IMR-90 (cell line): ENCODE measurements around the gene GPT2. TPM values are rescaled to one million over a fixed set of nuclear protein-coding genes. Genes with fewer than 3 reads are reported as not detected.

Experiments used
- ATAC-seq: fragments of 200-7000 bp; cut with Tn5 transposase; 2 replicates; pipeline ENCODE4 v1.9.1; 2020; ENCODE audit warnings: low read depth, mild to moderate bottlenecking, moderate library complexity
- BruUV-seq: library from RNA; stranded (reverse); fragments of 400-500 nt; replicated peaks from 2 replicates; lab custom pipeline; 2021; lab: Mats Ljungman, UMichigan
- CTCF ChIA-PET: fragments of 300-600 bp; formaldehyde crosslinking; extraction: SDS; loops from one replicate; lab custom pipeline; 2021; ENCODE audit warnings: antibody characterized with exemption; lab: Yijun Ruan, JAX
- POLR2A ChIA-PET: fragments of 300-600 bp; sonication (Branson Sonifier 250); formaldehyde crosslinking; loops from one replicate; lab custom pipeline; 2022; ENCODE audit warnings: antibody characterized with exemption; ENCODE audit not compliant: unreplicated experiment; lab: Charles Lee
- DNase-seq: peaks from one replicate; pipeline ENCODE4 v3.0.0; 2013
- H2AFZ ChIP-seq: replicated peaks from 2 replicates; pipeline ENCODE3; 2013; ENCODE audit warnings: low read length, mild to moderate bottlenecking; ENCODE audit not compliant: poor library complexity
- H2AK5ac ChIP-seq: 2 replicates; pipeline ENCODE4 v1.6.1; 2013; ENCODE audit warnings: low read depth, low read length, inconsistent platforms
- H2AK9ac ChIP-seq: replicated peaks from 2 replicates; pipeline ENCODE3; 2013; ENCODE audit warnings: mild to moderate bottlenecking, low read depth, low read length, moderate library complexity; ENCODE audit not compliant: poor library complexity
- H2BK120ac ChIP-seq: 2 replicates; pipeline ENCODE4 v1.6.1; 2013; ENCODE audit warnings: low read depth, low read length, inconsistent platforms
- H2BK15ac ChIP-seq: 3 replicates; pipeline ENCODE4 v1.6.1; 2013; ENCODE audit warnings: low read depth, low read length, inconsistent platforms
- H2BK20ac ChIP-seq: 2 replicates; pipeline ENCODE4 v1.6.1; 2013; ENCODE audit warnings: low read depth, mild to moderate bottlenecking, inconsistent platforms, low read length, moderate library complexity
- H2BK5ac ChIP-seq: 2 replicates; pipeline ENCODE4 v1.6.1; 2013; ENCODE audit warnings: mild to moderate bottlenecking, low read depth, low read length, inconsistent platforms; ENCODE audit not compliant: poor library complexity, severe bottlenecking
- H3K14ac ChIP-seq: replicated peaks from 2 replicates; pipeline ENCODE4 v1.6.1; 2013; ENCODE audit warnings: low read depth, low read length, inconsistent platforms
- H3K18ac ChIP-seq: 2 replicates; pipeline ENCODE4 v1.6.1; 2013; ENCODE audit warnings: low read depth, low read length, control low read depth
- H3K23ac ChIP-seq: 2 replicates; pipeline ENCODE4 v1.6.1; 2013; ENCODE audit warnings: low read depth, low read length, inconsistent platforms
- H3K27ac ChIP-seq: 2 replicates; pipeline ENCODE4 v1.5.1; 2013; ENCODE audit warnings: mild to moderate bottlenecking, control low read depth, low read length; ENCODE audit not compliant: insufficient read depth
- H3K27me3 ChIP-seq: 2 replicates; pipeline ENCODE4 v1.6.1; 2013; ENCODE audit warnings: low read length; ENCODE audit not compliant: control insufficient read depth, insufficient read depth
- H3K36me3 ChIP-seq: 2 replicates; pipeline ENCODE4 v1.6.1; 2013; ENCODE audit warnings: low read length, mixed read lengths; ENCODE audit not compliant: control insufficient read depth, insufficient read depth
- H3K4ac ChIP-seq: 2 replicates; pipeline ENCODE4 v1.6.1; 2013; ENCODE audit warnings: low read depth, low read length, inconsistent platforms
- H3K4me1 ChIP-seq: 2 replicates; pipeline ENCODE4 v1.6.1; 2013; ENCODE audit warnings: low read length, mixed read lengths; ENCODE audit not compliant: control insufficient read depth, insufficient read depth
- H3K4me2 ChIP-seq: 2 replicates; pipeline ENCODE4 v1.6.1; 2013; ENCODE audit warnings: low read depth, mild to moderate bottlenecking, control low read depth, low read length, moderate library complexity
- H3K4me3 ChIP-seq: 2 replicates; pipeline ENCODE4 v1.5.1; 2013; ENCODE audit warnings: low read depth, mild to moderate bottlenecking, control low read depth, low read length, moderate library complexity; ENCODE audit not compliant: insufficient read depth
- H3K56ac ChIP-seq: 2 replicates; pipeline ENCODE4 v1.6.1; 2013; ENCODE audit warnings: low read length, inconsistent platforms; ENCODE audit not compliant: insufficient read depth; ENCODE audit errors: extremely low read depth
- H3K79me1 ChIP-seq, 2 experiments: 2 replicates each; pipeline ENCODE4 v1.6.1; 2013; ENCODE audit warnings: low read length in 2 of 2, inconsistent platforms in 1 of 2, low read depth in 1 of 2
- H3K9ac ChIP-seq: 2 replicates; pipeline ENCODE4 v1.6.1; 2013; ENCODE audit warnings: low read depth, low read length, control low read depth
- H3K9me1 ChIP-seq: 2 replicates; pipeline ENCODE4 v1.6.1; 2013; ENCODE audit warnings: low read length, inconsistent platforms; ENCODE audit not compliant: insufficient read depth
- H3K9me3 ChIP-seq: 2 replicates; pipeline ENCODE4 v1.6.1; 2013; ENCODE audit warnings: low read length; ENCODE audit not compliant: control insufficient read depth, insufficient read depth
- H4K20me1 ChIP-seq: 2 replicates; pipeline ENCODE4 v1.6.1; 2013; ENCODE audit warnings: low read length, inconsistent platforms; ENCODE audit not compliant: insufficient read depth
- H4K5ac ChIP-seq: 2 replicates; pipeline ENCODE4 v1.6.1; 2013; ENCODE audit warnings: mild to moderate bottlenecking, low read depth, low read length, control low read depth
- H4K8ac ChIP-seq, 2 experiments: 2 replicates each; pipeline ENCODE4 v1.6.1; 2013; ENCODE audit warnings: low read depth in 2 of 2, low read length in 2 of 2, control low read depth in 1 of 2, inconsistent platforms in 1 of 2
- H4K91ac ChIP-seq: 2 replicates; pipeline ENCODE4 v1.6.1; 2013; ENCODE audit warnings: low read depth, low read length, inconsistent platforms; ENCODE audit not compliant: insufficient read depth
- CEBPB ChIP-seq: IDR thresholded peaks from 2 replicates; pipeline ENCODE4 v1.6.1; 2012; ENCODE audit warnings: low read depth, low read length, improper control_type of control experiment
- FOS ChIP-seq: fragments of 150-350 bp; IDR thresholded peaks from 2 replicates; pipeline ENCODE4 v1.6.1; 2016; ENCODE audit warnings: low read depth, low read length
- MAFK ChIP-seq: IDR thresholded peaks from 2 replicates; pipeline ENCODE4 v1.6.1; 2012; ENCODE audit warnings: low read depth, low read length, improper control_type of control experiment
- RAD21 ChIP-seq: IDR thresholded peaks from 2 replicates; pipeline ENCODE4 v1.6.1; 2012; ENCODE audit warnings: low read length, improper control_type of control experiment
- RFX5 ChIP-seq: IDR thresholded peaks from 2 replicates; pipeline ENCODE4 v1.8.0; 2012; ENCODE audit warnings: low read depth, mild to moderate bottlenecking, low read length, moderate library complexity
- SMC3 ChIP-seq: fragments of 150-350 bp; IDR thresholded peaks from 2 replicates; pipeline ENCODE4 v1.6.1; 2016; ENCODE audit warnings: low read depth, mild to moderate bottlenecking, antibody characterized with exemption, low read length, moderate library complexity
- WGBS, 2 experiments: methylation state at CpG; one replicate each; pipeline versions ENCODE4 v1.1.5 to v1.1.7; 2013; ENCODE audit warnings: missing lambda C conversion rate in 2 of 2; ENCODE audit not compliant: insufficient read length in 1 of 2; ENCODE audit errors: extremely low coverage in 2 of 2; 5-methylcytosine and 5-hydroxymethylcytosine counted together
- dilution Hi-C: fragments of 300-500 bp; cut with HindIII; formaldehyde crosslinking; loops from one replicate; pipeline ENCODE4 v1.14.3; 2018; ENCODE audit warnings: low sequenced_read_pairs; ENCODE audit not compliant: unreplicated experiment
- in situ Hi-C: fragments of 300-500 bp; cut with MboI; formaldehyde crosslinking; loops from 3 replicates; pipeline ENCODE4 v1.14.3; 2019; ENCODE audit warnings: low sequenced_read_pairs, inconsistent platforms, mixed read lengths
- intact Hi-C: fragments of 100-400 bp; cut with micrococcal nuclease; formaldehyde crosslinking; loops from 2 replicates; pipeline ENCODE4 v1.10.0; 2022
- polyA plus RNA-seq, 3 experiments: library from polyadenylated mRNA; depleted of rRNA; stranded (reverse); fragments of >200 nt; gene quantifications; 2 replicates each; pipeline ENCODE4 v1.2.3, GENCODE V29; 2012; ENCODE audit warnings: low replicate concordance in 1 of 3
- total RNA-seq: library from RNA; depleted of rRNA; stranded (reverse); fragments of >200 nt; gene quantifications from 2 replicates; pipeline ENCODE4 v1.2.3, GENCODE V29; 2012
- TF ChIP-seq, protein P1 (sequence below): fragments of 150-350 bp; IDR thresholded peaks from 2 replicates; pipeline ENCODE4 v1.6.1; 2016; ENCODE audit warnings: low read depth, mild to moderate bottlenecking, low read length, moderate library complexity, borderline replicate concordance
- TF ChIP-seq, protein P2 (sequence below): fragments of 150-350 bp; IDR thresholded peaks from 2 replicates; pipeline ENCODE4 v1.6.1; 2017; ENCODE audit warnings: mild to moderate bottlenecking, antibody characterized with exemption, low read length, low read depth

The GPT2 gene
- total and polyA plus RNA-seq, 2 of the 4 experiments (the other 2 are of a cell fraction), result 26.4 to 31.5 TPM

DNA sequence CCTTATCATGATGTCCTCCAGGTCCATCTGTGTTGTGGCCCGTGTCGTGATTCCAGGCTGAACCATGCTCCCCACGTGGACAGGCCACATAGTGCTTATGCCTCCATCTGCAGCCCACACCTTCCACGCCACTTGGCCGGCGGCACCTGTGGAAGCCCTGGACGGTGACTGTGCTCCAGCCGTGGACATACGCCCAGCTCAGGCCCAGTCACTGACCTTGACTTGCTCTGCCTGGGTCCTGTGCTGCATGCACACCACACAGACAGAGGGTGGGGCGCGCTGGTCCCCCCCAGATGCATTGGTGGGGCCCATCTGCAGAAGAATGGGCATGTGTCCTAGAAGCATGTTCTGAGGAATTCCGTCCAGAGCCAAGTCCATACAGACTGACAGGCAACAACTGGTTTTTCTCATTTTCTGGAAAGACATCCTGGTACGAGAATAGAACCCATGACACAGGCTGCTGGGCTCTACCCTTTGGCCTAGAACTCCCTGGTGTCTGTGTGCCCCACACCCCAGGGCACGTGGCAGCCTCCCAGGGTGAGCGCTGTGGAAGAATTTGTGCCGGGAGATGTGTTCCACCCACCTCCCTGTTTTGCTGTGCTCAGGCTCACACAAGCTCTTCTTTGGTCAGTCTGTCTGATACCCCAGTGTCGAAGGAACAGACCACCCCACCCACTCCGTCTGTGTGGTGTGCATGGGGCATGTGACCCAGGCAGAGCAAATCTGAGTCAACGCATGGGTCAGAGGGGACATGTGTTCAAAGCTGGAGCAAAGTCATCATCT is 39.5 kb downstream of the GPT2 start:
- Histone ChIP-seq H2BK5ac (no peak overlapping the region), H4K8ac (no peak overlapping the region), H2AFZ (no peak overlapping the region), H3K36me3 (peaks cover 75% of the 10 kb centered on the region), H3K18ac (no peak overlapping the region), H3K9me3 (no peaks in the 10 kb centered on the region), H2BK15ac (no peak overlapping the region), H3K23ac (no peak overlapping the region), H3K9ac (no peak overlapping the region), H3K4me2 (no peak overlapping the region), H2BK120ac (no peak overlapping the region), H2AK9ac (no peak overlapping the region), H3K79me1 (peaks cover 0 to 6% of the 10 kb centered on the region in 2 experiments; a peak in 3 of 4 replicates), H3K56ac (no peak overlapping the region), H3K27me3 (no peaks in the 10 kb centered on the region), H3K14ac (no peak overlapping the region), H3K4me1 (no peaks in the 10 kb centered on the region), H3K4ac (no peak overlapping the region), H3K4me3 (no peak overlapping the region), H3K9me1 (peaks cover 5% of the 10 kb centered on the region; the same call in 1 of the 2 replicates), H4K5ac (no peak overlapping the region), H2BK20ac (no peak overlapping the region), H4K91ac (no peak overlapping the region), H2AK5ac (no peak overlapping the region), H4K20me1 (no peaks in the 10 kb centered on the region; the same call in none of the 2 replicates), H3K27ac (no peak overlapping the region)
- dilution Hi-C loops (no loop called here), intact Hi-C loops (no loop called here), in situ Hi-C loops (loop anchor here (10.0 kb wide), 1 partner anchor 249 kb away; no protein-coding TSS in a partner anchor)
- TF ChIP-seq CEBPB (no peak), RAD21 (no peak), RFX5 (no peak), FOS (no peak), MAFK (no peak), SMC3 (no peak)
- TF ChIP-seq, protein P1, sequence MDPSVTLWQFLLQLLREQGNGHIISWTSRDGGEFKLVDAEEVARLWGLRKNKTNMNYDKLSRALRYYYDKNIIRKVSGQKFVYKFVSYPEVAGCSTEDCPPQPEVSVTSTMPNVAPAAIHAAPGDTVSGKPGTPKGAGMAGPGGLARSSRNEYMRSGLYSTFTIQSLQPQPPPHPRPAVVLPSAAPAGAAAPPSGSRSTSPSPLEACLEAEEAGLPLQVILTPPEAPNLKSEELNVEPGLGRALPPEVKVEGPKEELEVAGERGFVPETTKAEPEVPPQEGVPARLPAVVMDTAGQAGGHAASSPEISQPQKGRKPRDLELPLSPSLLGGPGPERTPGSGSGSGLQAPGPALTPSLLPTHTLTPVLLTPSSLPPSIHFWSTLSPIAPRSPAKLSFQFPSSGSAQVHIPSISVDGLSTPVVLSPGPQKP, result no peak
- TF ChIP-seq, protein P2, sequence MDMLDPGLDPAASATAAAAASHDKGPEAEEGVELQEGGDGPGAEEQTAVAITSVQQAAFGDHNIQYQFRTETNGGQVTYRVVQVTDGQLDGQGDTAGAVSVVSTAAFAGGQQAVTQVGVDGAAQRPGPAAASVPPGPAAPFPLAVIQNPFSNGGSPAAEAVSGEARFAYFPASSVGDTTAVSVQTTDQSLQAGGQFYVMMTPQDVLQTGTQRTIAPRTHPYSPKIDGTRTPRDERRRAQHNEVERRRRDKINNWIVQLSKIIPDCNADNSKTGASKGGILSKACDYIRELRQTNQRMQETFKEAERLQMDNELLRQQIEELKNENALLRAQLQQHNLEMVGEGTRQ, result 0 out of 2 replicates have a peak, but pooled peaks have one; percentile 40
- no TSS peak for BruUV-seq
- ChIA-PET CTCF (interaction anchor here (1.0 kb wide), 1 partner anchor 70 kb away, joined by 4 read pairs; no protein-coding TSS in a partner anchor), POLR2A (no interaction called here)
- WGBS, 2 experiments, result 97% methylated on average over 12 of the region's 19 CpGs; no CpG with 5 or more reads in 1 of the 2 experiments
- ATAC-seq (no peak), DNase-seq (peak; percentile 33)
